VCaP (cell line): ENCODE data around the gene CELF5.

ENCODE experiments used
- H3K27ac ChIP-seq: fragments of 450-650 bp; 2 replicates; pipeline ENCODE4 v1.5.1; 2017
- TF ChIP-seq, protein P1 (sequence below): fragments of 450-650 bp; conservative IDR thresholded peaks from 2 replicates; pipeline ENCODE4 v1.5.1; 2017; ENCODE audit warnings: mild to moderate bottlenecking, moderate library complexity

The CELF5 gene

DNA sequence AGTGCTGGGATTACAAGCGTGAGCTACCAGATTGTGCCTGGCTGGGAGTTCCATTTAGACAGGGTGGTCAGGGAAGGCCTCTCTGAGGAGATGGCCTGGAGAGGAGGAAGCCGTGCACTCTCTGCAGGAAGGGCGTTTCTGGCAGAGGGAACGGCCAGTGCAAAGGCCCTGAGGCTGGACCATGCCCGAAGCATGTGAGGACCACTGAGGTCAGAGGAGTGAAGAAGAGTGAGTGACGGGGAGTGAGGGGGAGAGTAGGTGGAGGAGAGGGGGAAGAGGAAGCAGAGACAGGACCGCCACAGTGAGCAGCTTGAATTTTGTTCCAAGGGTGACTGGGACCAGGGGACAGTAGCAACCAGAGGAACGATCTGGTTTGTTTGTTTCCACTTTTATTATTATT, 32.6 kb downstream of the CELF5 start:
- TF ChIP-seq, protein P1, sequence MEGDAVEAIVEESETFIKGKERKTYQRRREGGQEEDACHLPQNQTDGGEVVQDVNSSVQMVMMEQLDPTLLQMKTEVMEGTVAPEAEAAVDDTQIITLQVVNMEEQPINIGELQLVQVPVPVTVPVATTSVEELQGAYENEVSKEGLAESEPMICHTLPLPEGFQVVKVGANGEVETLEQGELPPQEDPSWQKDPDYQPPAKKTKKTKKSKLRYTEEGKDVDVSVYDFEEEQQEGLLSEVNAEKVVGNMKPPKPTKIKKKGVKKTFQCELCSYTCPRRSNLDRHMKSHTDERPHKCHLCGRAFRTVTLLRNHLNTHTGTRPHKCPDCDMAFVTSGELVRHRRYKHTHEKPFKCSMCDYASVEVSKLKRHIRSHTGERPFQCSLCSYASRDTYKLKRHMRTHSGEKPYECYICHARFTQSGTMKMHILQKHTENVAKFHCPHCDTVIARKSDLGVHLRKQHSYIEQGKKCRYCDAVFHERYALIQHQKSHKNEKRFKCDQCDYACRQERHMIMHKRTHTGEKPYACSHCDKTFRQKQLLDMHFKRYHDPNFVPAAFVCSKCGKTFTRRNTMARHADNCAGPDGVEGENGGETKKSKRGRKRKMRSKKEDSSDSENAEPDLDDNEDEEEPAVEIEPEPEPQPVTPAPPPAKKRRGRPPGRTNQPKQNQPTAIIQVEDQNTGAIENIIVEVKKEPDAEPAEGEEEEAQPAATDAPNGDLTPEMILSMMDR = no peak

DNA sequence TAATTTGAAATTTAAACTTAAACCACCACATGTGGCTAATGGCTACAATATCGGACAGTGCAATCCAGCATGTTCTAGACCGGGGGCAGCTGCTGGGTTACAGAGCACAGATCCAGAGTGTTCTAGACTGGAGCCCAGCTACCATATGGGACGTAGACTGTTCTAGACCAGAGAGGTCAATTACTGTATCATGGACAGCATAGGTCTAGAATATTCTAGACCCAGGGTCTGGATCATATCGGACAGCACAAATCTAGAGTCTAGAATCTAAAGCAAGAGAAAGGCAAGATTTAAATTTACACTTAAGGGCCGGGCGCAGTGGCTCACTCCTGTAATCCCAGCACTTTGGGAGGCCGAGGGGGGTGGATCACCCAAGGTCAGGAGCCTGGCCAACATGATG, 37.9 kb downstream of the CELF5 start:
- TF ChIP-seq, protein P1 = no peak
- no peak overlapping the region for H3K27ac ChIP-seq

More for the DNA sequence above, 32.6 kb downstream of the CELF5 start:
- no peak overlapping the region for H3K27ac ChIP-seq

DNA sequence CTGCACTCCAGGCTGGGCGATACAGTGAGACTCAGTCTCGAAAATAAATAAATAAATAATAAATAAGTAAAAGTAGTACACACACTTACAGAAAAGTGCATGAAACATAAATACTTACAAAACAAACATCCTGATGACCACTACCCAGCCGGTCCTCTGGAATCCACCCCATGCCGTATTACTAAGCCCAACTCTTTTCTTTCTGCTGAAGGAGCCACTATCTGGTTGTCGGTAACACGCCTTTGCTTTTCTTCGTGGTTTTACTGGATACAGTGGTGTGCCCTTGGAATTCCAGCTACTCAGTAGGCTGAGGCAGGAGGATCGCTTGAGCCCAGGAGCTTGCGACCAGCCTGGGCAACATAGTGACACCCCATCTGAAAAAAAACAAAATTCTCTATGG, 39.4 kb downstream of the CELF5 start:
- TF ChIP-seq, protein P1 = no peak
- H3K27ac ChIP-seq = no peak overlapping the region

DNA sequence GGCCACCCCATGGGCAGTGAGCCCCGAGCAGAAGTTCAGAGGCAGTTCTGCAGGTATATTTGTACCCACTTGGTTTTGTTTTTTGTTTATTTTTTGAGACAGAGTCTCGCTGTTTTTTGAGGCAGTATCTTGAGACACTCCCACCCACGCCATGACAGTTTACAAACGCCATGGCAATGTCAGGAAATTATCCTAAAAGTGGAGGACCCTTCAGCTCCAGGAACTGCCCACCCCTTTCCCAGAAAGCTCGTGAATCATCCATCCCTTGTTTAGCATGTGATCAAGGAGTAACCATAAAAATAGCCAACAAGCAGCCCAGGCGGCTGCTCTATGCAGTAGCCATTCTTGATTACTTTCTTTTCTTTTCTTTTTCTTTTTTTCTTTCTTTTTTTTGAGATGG, 41.0 kb downstream of the CELF5 start:
- TF ChIP-seq, protein P1 = no peak
- no peak overlapping the region for H3K27ac ChIP-seq

DNA sequence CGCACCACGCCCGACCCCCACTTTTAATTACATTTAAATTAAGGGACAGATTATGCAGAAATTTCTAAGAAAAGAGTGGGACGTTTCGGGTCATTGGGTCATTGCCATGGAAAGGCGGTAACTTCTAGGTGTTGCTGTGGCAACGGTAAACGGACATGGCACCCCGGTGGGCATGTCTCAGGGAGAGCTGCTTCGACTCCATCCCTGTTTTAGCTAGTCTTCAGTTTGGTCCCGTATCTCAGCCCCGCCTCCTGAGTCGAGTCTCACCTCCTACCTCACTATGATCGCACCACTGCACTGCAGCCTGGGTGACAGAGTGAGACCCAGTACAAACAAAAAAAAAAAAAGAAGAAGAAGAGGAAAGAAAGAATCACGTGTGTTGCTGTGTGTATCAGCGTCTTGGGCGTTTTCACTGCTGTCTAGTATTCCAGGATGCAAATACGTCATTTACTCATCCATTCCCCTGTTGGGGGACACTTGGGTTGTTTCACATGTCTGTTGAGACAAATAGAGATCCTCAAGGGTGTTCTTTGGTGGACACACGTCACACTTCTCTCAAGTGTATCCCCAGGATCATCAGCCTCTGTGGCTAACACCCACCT, 41.7 kb downstream of the CELF5 start:
- TF ChIP-seq, protein P1 = no peak
- H3K27ac ChIP-seq = no peak overlapping the region

DNA sequence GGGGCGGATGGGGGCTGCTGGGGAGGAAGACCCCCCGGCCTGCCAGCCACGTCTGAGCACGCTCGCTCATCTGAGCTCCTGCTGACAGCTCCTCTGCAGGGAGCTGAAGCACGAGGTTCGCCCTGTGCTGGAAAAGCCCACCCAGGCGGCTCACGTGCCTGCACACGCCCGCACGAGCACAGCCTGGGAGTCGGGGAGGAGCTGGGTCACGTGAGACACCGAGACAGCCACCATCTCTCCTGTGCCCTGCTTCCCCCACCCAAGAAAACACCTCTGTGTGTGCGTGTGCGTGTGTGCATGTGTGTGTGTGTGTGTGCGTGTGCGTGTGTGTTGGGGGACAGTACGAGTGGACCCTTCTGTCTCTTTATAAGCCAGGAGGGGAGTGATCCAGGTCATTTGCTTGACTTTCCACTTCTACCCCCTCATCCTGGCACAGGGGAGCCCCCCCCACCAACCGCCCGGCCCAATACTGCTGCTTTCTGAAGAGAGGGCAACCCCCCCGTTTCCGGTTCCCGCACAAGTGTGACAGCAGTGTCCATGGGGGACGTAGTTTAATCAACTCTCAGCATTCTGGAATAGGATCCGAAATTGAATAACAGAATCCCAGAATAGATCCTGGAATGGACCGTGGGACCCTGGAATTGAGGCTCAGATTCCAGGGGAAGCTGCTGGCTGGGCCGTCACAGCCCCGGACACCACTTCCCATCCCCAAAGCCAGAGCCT, 42.5 kb downstream of the CELF5 start:
- no peak overlapping the region for H3K27ac ChIP-seq
- TF ChIP-seq, protein P1 = no peak

DNA sequence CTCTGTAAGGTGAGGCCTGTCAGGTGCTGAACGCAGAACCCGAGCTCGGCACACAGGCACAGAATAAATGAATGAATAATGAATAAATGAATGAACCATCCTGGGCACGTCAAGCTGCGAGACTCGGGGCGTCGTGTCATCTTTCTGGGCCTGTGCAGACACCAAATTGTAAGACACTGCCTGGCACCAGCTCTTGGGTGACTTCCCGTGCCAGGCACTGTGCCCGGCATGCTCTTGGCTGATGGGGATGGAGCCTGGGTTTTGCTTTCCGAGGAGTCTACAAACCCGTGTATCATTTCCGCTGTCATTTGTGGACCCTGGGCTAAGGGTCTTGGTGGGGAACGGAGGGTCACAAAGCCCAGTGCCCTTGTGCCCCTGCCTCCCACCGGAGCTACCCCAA, 43.9 kb downstream of the CELF5 start:
- H3K27ac ChIP-seq = no peak overlapping the region
- TF ChIP-seq, protein P1 = no peak
